NAMALWA (cell line): ENCODE measurements around the gene PLA2G5.

Experiments
- DNase-seq: peaks from one replicate; pipeline ENCODE4 v3.0.0-alpha.2; 2015; ENCODE audit warnings: low spot score

The PLA2G5 gene

GRCh38 chr1:20068722-20069121 is 1.3 kb upstream of the PLA2G5 start:
- DNase-seq = no peak

DNA sequence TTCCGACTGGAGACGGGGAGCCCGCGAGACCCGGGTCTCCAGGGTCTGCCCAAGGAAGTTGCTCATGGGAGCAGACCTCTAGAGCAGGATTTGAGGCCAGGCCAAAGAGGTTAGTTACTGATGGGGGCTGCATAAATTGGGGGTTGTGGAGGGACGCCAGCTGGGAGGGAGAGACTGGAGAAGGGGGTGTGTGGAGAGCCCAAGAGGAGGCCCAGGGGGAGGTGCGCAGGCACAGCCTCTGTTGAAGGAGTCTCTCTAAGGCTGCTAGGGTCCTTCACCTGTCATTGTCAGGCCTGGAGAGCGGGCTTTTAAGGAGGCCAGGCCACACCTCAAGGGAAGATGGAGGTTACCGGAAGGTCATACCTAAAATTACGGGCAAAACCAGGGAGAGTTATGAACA is 363 bp downstream of the PLA2G5 start:
- no peak for DNase-seq

GRCh38 chr1:20071416-20071815 is 1.4 kb downstream of the PLA2G5 start:
- no peak for DNase-seq

DNA sequence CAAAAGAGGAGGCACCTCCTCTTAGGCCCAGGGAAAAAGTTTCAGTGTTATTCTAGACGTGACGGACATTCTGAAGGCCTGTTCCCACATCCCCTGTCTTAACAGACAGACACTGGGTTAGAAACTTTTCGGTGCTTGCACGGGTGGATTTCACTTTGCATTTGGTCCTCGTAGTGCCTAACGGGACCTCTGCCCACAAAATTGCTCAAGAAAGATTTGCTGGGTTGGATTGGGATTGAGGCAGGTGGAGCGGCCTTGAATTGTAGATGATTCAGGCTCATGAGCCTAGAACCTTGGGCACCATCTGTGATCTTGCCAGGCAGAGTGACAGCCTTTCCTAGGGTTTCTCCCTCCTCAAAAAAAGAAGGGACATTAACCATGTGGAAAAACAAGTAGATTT is 2.8 kb downstream of the PLA2G5 start:
- no peak for DNase-seq

DNA sequence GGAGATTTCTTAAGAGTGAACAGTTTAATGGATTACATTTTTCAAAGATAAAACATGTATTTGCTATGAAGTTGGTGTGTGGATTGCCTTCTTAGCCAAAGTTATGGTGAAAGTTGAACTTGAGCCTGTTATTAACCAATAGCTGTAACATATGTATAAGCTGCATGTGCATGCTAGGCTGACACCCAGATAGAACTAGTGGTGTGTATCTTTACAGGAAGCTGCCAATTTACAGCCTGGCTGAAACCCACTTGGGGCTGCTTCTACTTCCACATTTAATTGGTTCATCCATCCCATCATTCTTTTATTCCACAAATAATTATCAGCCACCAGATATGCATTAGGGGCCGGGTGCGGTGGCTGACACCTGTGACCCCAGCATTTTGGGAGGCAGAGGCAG is 3.3 kb downstream of the PLA2G5 start:
- no peak for DNase-seq

DNA sequence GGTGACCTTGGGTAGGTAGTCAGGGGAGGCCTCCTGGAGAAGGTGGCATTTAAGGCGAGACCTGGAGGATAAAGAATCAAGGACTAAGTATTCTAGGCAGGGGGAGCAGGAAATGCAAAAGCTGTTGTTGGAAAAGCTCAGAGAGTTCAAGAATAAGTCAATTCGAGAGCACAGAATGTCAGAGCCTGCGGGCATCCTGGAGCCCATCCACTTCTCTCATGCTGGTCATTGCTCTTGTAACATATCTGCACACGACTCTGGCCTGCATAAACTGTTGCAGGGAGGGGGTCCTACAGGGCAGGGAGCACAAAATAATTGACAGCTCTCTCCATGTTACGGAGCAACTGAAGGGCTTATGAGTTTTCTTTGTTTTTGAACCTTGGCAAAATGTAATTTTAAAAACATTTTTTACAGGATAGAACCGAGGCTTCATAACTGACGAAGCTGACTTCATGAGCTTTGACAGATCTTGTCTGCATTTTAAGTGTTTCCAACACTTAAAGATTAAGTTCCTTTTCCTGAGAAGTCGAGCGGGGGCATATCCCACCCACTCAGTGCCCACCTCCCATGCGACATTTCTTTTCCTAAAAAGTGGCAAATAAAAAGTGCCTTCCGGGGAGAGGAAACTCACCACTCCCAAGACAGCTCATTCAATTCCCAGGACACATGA is 4.2 kb downstream of the PLA2G5 start:
- DNase-seq = no peak

DNA sequence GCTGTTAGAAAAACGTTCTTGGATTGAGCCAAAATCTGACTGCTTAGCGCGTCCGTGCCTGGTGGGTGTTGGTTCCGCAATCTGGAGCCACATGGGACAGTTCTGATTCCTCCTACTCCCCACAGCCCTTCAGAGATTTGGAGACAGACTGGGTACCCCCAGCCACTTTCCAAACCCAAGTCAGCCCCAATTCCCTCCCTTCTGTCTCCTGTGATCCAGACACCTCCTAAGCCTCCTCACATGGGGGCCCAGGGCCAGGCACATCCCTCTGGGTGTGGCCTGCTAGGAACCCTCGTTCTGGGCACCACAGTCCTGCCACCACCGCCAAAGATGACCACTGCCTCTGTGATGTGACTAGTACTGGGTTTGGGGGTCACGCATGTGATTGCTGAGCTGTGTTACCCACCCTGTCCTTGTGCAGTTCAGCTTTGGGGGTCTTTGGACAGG is 4.8 kb downstream of the PLA2G5 start:
- no peak for DNase-seq

DNA sequence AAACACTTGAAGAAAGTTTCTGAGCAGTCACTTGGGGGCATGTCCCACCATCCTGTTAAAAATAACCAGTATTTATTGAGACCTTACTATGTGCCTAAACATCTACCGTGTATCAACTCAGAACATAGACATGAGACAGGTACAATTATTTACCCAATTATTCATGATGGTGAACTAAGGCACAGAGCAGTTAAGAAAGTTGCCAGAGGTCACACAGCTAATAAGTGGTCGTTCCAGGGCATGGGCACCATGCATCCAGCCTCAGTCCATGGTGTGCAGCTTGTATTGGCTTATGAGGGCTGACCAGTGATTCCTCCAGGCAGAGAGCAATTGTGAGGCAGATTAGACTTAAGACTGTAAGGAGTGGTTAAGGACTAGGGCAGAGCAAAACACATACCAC is 5.4 kb downstream of the PLA2G5 start:
- DNase-seq = no peak

- DNase-seq = no peak
Measured at GRCh38 chr1:20076223-20076622, 6.2 kb downstream of the PLA2G5 start.

- DNase-seq = peak; percentile 14
Measured at GRCh38 chr1:20076710-20077461, 6.9 kb downstream of the PLA2G5 start.

DNA sequence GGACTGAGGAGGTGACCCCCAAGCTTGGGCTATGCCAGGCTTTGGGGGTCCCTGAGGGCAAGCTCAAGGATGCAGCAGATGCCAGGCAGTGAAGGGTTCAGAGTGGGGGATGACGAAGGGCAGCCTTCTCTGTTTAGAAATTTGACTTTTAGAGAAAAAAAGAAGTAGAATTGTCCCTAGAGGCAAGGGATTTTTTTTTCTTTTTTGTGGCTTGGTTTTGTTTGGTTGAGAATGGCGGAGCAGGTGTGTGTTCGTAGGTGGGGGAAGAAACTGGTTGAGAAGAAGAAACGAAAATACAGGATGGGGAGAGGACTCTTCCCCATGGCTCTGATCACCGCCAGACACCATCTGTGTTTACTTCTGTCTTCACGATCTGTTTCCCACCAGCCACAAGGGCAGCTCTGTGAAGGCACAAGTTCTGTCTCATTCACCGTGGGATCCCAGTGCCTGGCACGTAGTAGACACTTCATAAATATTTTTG is 8.2 kb downstream of the PLA2G5 start:
- peak; percentile 10 for DNase-seq

GRCh38 chr1:20078711-20079110 is 8.7 kb downstream of the PLA2G5 start:
- no peak for DNase-seq

DNA sequence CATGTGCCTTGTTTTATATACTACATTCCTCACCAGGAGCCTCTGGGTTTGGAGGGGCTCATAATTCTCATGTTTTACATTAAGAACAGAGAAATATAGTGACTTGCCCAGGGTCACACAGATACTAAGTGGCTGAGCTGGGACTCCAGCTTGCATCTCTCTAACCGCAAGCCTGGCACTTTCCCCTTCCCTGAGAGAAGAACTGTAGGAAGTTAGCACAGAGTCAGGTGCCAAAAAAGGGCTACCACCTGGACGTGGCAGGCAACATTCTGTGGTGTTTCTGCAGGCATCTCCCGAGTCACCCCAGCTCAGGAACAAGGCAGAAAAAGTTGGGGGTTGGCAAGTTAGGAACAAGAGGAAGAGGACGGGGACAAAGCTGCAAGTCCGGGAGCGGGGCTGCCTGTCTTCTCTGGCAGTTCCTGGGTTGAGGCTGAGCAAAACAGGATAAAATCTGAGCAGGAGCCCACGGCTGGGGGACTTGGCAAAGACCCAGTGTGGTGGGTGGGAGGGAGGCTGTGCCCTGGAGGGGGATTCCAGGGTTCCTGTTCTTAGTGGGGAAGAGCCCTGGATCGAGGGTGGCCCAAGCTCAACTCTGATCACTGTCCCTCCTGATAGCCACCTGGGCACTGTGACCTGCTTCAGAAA is 9.8 kb downstream of the PLA2G5 start:
- DNase-seq = no peak

DNA sequence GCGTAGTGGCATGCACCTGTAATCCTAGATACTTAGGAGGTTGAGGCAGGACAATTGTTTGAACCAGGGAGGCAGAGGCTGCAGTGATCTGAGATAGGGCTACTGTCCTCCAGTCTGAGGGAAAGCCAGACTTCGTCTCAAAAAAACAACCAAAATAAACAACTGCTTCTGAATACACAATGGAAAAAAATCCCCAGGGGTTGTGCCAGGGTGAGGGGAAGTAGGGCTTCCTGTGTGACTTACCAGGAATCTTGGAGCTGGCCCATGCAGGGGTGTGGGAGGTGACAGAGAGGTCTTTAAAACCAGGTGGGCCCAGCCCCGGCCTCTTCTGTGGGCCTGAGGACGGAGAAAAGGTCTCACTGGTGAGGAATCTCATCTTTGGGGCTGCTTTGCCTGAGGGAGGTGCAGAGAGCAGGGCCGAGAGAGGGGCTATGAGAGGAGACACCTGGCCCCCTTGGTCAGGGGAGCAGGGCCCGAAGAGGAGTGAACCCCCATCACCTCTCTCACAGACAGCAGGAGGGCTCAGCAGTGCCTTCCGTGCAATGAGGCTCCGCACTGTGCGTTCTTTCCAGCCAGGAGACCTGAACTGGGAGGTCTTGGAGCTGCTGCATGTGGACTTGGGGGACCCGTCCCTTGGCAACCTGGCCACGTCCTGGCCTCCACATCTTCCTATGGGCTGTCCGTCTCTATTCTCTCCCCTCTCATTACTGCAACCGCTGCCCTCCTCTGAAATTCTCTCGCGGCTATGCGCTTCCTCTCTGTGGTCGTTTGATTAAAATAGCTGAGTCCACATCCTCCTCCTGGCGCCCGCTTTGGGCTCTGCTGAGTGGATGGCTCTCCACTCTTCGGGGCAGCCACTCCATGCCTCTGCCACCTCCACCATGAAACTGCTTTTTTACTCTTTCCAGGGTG is 10.7 kb downstream of the PLA2G5 start:
- no peak for DNase-seq

DNA sequence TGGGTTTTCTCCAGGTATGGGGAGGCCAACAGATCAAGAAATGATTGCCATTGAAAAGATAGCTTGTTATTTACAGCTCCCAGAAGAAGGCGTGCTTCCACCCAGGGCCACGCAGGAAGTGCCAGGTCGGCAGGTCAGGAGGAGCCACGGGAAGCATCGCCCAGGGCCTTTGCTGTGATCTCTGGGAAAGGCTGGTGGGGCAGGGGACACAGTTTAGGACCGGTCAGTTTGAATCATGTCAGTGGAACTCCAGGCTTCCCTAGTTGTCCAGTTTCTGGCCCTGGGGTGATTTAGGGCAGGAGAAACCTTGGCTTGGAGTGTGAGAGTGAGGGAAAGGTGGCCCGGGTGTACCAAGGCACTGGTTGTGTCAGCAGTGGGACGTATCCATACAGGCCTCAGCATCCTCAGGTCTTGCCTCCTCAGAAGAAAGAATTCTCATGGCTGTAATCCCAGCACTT is 11.4 kb downstream of the PLA2G5 start:
- DNase-seq = no peak

- no peak for DNase-seq
Measured at GRCh38 chr1:20082772-20083171, 12.8 kb downstream of the PLA2G5 start.

- no peak for DNase-seq
Measured at GRCh38 chr1:20083178-20083944, 13.4 kb downstream of the PLA2G5 start.

DNA sequence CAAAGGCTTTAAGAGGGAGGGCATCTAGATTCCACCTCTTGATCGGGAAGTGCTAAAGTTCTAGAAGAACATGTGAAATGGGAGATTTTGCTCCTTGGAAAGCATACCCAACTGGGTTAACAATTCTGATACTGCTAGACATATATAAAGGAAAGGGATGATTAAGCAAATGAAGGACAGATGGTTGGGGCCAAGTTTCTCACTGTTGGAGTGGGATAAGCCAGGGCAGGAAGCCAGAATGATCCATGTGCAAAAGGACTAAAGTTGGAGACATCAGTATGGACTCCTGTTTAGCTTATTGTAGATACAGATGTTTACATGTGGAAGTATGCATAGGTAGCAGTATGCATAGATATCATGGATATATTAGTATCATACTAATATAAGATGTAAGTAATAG is 16.8 kb downstream of the PLA2G5 start:
- no peak for DNase-seq

GRCh38 chr1:20087668-20088067 is 17.7 kb downstream of the PLA2G5 start:
- peak; percentile 40 for DNase-seq

DNA sequence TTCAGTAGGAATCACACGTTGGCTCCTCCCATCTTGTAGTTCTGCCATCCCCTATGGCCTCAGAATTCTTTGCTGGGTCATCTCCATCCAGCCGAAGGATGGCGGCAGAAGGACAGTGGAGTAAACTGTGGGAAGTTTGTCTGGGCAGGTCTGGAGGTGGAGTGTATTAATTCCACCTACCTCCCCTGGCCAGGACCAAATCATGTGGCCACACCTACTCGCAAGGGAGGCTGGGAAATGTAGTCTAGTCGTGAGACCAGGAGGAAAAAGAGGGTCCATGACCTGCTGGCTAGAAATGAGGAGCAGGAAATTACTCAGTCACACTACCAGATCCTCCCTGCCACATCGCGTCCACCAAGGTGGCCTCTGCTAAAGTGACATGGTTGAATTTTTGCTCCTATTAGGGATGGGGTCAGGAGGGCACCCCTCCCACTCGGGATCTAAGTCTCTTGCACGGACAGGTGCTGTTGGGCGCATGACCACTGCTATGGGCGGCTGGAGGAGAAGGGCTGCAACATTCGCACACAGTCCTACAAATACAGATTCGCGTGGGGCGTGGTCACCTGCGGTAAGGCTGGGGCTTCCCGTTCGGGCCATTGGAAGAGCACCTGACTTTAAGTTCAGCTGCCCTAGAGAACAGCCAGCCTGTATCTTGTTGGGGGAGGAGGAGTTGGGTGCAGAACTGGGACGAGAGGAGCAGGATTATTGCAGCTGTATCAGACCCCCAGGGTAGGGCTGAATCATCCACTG is 19.5 kb downstream of the PLA2G5 start:
- DNase-seq = peak; percentile 23
